Dermis microvascular lymphatic vessel endothelial cell (primary cell): ENCODE results near the gene GRK2. TPM values are rescaled to one million over a fixed set of nuclear protein-coding genes. Genes with fewer than 3 reads are reported as not detected.
"Not testable (repeated sequence)": the region's sequence is repeated elsewhere in the genome, so short reads cannot be mapped to it uniquely, and the experiment has no call there.

Experiments
- DNase-seq, 2 donors: peaks; one replicate each; pipeline versions ENCODE4 v3.0.0 to v3.0.0-alpha.2; 2010; ENCODE audit warnings: low read depth in 2 of 2
- total RNA-seq: library from RNA; depleted of rRNA; stranded (reverse); fragments of >200 nt; gene quantifications from 2 replicates; pipeline ENCODE4 v1.2.1, GENCODE V29; 2014

GRK2 gene
- total RNA-seq, 1 donor from 2014 or later: 25.9 TPM

GRCh38 chr11:67312187-67313021, 46.1 kb downstream of the GRK2 start:
- no peak for DNase-seq

- DNase-seq: no peak
These were observed 47.0 kb downstream of the GRK2 start for GRCh38 chr11:67313125-67313890.

- DNase-seq: no peak
These were observed 47.9 kb downstream of the GRK2 start for GRCh38 chr11:67314218-67314617.

GRCh38 chr11:67315325-67315909, 49.1 kb downstream of the GRK2 start:
- DNase-seq: no peak

- DNase-seq: no peak
These were observed 50.6 kb downstream of the GRK2 start for GRCh38 chr11:67316882-67317204.

- DNase-seq: peak; percentile 87 to 93
These were observed 51.1 kb downstream of the GRK2 start for GRCh38 chr11:67317205-67317887.

GRCh38 chr11:67317888-67318555, 51.7 kb downstream of the GRK2 start:
- DNase-seq: no peak

GRCh38 chr11:67318876-67319275, 52.6 kb downstream of the GRK2 start:
- DNase-seq: not testable (repeated sequence)

- DNase-seq: no peak
These were observed 53.7 kb downstream of the GRK2 start for GRCh38 chr11:67320011-67320410.

- DNase-seq: no peak
These were observed 54.4 kb downstream of the GRK2 start for GRCh38 chr11:67320691-67321090.

- no peak for DNase-seq
These were observed 55.1 kb downstream of the GRK2 start for GRCh38 chr11:67321313-67321871.

- DNase-seq: no peak
These were observed 55.8 kb downstream of the GRK2 start for GRCh38 chr11:67322049-67322448.

- DNase-seq: no peak
These were observed 57.3 kb downstream of the GRK2 start for GRCh38 chr11:67323526-67323925.

- DNase-seq: no peak
These were observed 65.9 kb downstream of the GRK2 start for GRCh38 chr11:67332081-67332691.

Other genes with a start within 250 kb of the GRK2 start
- under 0.01 TPM in 2 replicates for gene SYT12, start 243.3 kb upstream of the GRK2 start, total RNA-seq
- gene RHOD, start 209.6 kb upstream of the GRK2 start, total RNA-seq: 16.9 and 24.0 TPM in 2 replicates
- gene KDM2A, start 147.2 kb upstream of the GRK2 start, total RNA-seq: 28.1 and 35.7 TPM in 2 replicates
- 17.7 and 24.8 TPM in 2 replicates for gene ANKRD13D, start 22.8 kb downstream of the GRK2 start, total RNA-seq
- 7.2 and 11.5 TPM in 2 replicates for gene SSH3, start 37.1 kb downstream of the GRK2 start, total RNA-seq
- gene POLD4, start 87.1 kb downstream of the GRK2 start, total RNA-seq: 26.2 and 32.4 TPM in 2 replicates
- gene CLCF1, start 107.1 kb downstream of the GRK2 start, total RNA-seq: 1.7 and 2.4 TPM in 2 replicates
- 3.6 and 5.3 TPM in 2 replicates for gene RAD9A, start 125.5 kb downstream of the GRK2 start, total RNA-seq
- 234 and 250 TPM in 2 replicates for gene PPP1CA, start 135.4 kb downstream of the GRK2 start, total RNA-seq
- 0.13 TPM in 2 replicates for gene TBC1D10C, start 137.6 kb downstream of the GRK2 start, total RNA-seq
- gene CARNS1, start 149.2 kb downstream of the GRK2 start, total RNA-seq: 0.13 and 0.26 TPM in 2 replicates
- gene RPS6KB2, start 162.0 kb downstream of the GRK2 start, total RNA-seq: 30.5 and 31.5 TPM in 2 replicates
- gene PTPRCAP, start 171.2 kb downstream of the GRK2 start, total RNA-seq: 0.51 TPM in 1 of 2 replicates, not detected in the other
- 117 and 144 TPM in 2 replicates for gene CORO1B, start 177.0 kb downstream of the GRK2 start, total RNA-seq
- gene GPR152, start 186.3 kb downstream of the GRK2 start, total RNA-seq: not detected in 2 replicates
- gene CABP4, start 188.9 kb downstream of the GRK2 start, total RNA-seq: 0.89 and 1.5 TPM in 2 replicates
- 11.9 and 35.1 TPM in 2 replicates for gene TMEM134, start 202.8 kb downstream of the GRK2 start, total RNA-seq
- gene AIP, start 216.6 kb downstream of the GRK2 start, total RNA-seq: 79.5 and 104 TPM in 2 replicates
- 6.3 and 7.3 TPM in 2 replicates for gene PITPNM1, start 238.9 kb downstream of the GRK2 start, total RNA-seq
- gene CDK2AP2, start 241.7 kb downstream of the GRK2 start, total RNA-seq: 15.3 and 18.7 TPM in 2 replicates